Measurements from ENCODE around the gene SCNM1.

SCNM1 gene

GRCh38 chr1:151157067-151157531 is 8.8 kb upstream of the SCNM1 start:
- peak; percentile 90 to 94 for DNase-seq (ENCODE audit: low read depth in 1 of 2, low spot score in 1 of 2)
- TF ChIP-seq POLR2AphosphoS5 (IDR thresholded peaks at IDR 0.05; ENCODE audit: low read depth) = peak; percentile 91
- no peak for TF ChIP-seq CTCF (IDR thresholded peaks at IDR 0.05; ENCODE audit: insufficient read depth, low read length)
- peak; percentile 62 for TF ChIP-seq GABPA (IDR thresholded peaks at IDR 0.05; ENCODE audit: low read depth)
- peak overlapping the region; percentile 84 for H3K27ac ChIP-seq (replicated peaks)
- peak overlapping the region; percentile 49 for H3K4me3 ChIP-seq (replicated peaks; ENCODE audit: insufficient read depth, low read length)
- H3K27me3 ChIP-seq (ENCODE audit: insufficient read depth, poor library complexity, severe bottlenecking) = no peaks in the 10 kb centered on the region

- Histone ChIP-seq H3K27ac (replicated peaks) (peak overlapping the region; percentile 84), H3K27me3 (ENCODE audit: insufficient read depth, poor library complexity, severe bottlenecking) (no peaks in the 10 kb centered on the region), H3K4me3 (replicated peaks; ENCODE audit: insufficient read depth, low read length) (peak overlapping the region; percentile 13)
- TF ChIP-seq POLR2AphosphoS5 (IDR thresholded peaks at IDR 0.05; ENCODE audit: low read depth) = no peak
- peak in 1 of 2 experiments; percentile 35 for DNase-seq (ENCODE audit: low read depth in 1 of 2, low spot score in 1 of 2)
These were observed 7.6 kb upstream of the SCNM1 start for GRCh38 chr1:151158326-151158725.

- TF ChIP-seq CTCF (IDR thresholded peaks at IDR 0.05; ENCODE audit: insufficient read depth, low read length) = no peak
- TF ChIP-seq SPI1 (IDR thresholded peaks at IDR 0.05; ENCODE audit: borderline replicate concordance, low read depth) = no peak
- no peak for TF ChIP-seq GABPA (IDR thresholded peaks at IDR 0.05; ENCODE audit: low read depth)
- TF ChIP-seq POLR2AphosphoS5 (IDR thresholded peaks at IDR 0.05; ENCODE audit: low read depth) = no peak
- TF ChIP-seq REST (IDR thresholded peaks at IDR 0.05; ENCODE audit: insufficient replicate concordance, low read depth) = no peak
- H3K27me3 ChIP-seq (ENCODE audit: insufficient read depth, poor library complexity, severe bottlenecking) = no peaks in the 10 kb centered on the region
- H3K4me3 ChIP-seq (replicated peaks; ENCODE audit: insufficient read depth, low read length) = no peak overlapping the region; the same call in 1 of the 2 replicates
- peak overlapping the region; percentile 84 for H3K27ac ChIP-seq (replicated peaks)
- peak in 1 of 2 experiments; percentile 59 for DNase-seq (ENCODE audit: low read depth in 1 of 2, low spot score in 1 of 2)
These were observed 7.1 kb upstream of the SCNM1 start for GRCh38 chr1:151158751-151159251.

- Histone ChIP-seq H3K27ac (replicated peaks) (peak overlapping the region; percentile 84), H3K27me3 (ENCODE audit: insufficient read depth, poor library complexity, severe bottlenecking) (no peaks in the 10 kb centered on the region), H3K4me3 (replicated peaks; ENCODE audit: insufficient read depth, low read length) (no peak overlapping the region)
- DNase-seq (ENCODE audit: low read depth in 1 of 2, low spot score in 1 of 2) = no peak
- no peak for TF ChIP-seq CTCF (IDR thresholded peaks at IDR 0.05; ENCODE audit: insufficient read depth, low read length)
- no peak for TF ChIP-seq SPI1 (IDR thresholded peaks at IDR 0.05; ENCODE audit: borderline replicate concordance, low read depth)
- TF ChIP-seq POLR2AphosphoS5 (IDR thresholded peaks at IDR 0.05; ENCODE audit: low read depth) = no peak
- no peak for TF ChIP-seq GABPA (IDR thresholded peaks at IDR 0.05; ENCODE audit: low read depth)
- no peak for TF ChIP-seq REST (IDR thresholded peaks at IDR 0.05; ENCODE audit: insufficient replicate concordance, low read depth)
These were observed 6.6 kb upstream of the SCNM1 start for GRCh38 chr1:151159373-151159772.

Data from HL-60 (cell line).